ENCODE data around the gene AP1G1.
"Not testable (repeated sequence)": the region's sequence is repeated elsewhere in the genome, so short reads cannot be mapped to it uniquely, and the experiment has no call there.

AP1G1 gene

DNA sequence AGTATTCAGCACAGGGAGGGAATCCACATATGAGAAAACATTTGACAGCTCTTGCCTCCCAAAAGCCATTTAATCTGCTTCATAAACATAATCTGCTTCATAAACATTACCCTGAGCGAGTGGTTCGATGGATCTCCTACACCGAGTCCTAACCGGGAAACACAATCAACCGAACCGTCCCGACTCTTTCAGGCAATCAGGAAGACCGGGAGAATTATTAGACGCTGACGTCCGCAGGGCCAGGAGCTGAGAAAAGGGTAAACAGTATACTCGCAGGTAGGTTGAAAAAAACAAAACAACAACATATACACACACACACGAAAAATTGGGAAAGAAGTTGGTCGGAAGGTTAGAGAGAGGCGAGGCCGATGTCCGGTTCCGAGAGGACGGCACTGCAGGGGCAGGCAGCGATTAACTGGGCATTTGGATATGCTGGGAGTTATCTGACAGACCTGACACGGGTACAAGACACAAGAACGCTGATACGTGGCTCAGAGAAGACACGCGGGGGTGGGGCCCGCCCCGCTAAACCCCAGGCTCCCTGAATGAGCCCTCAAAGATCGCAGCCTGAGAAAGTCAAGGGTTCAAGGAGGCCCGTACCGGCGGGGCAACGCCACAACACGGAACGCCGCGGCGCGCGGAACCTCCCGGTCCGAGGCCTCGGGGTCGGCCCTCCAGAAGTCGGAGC is 585 bp downstream of the AP1G1 start:
- FAIRE-seq: no peak

DNA sequence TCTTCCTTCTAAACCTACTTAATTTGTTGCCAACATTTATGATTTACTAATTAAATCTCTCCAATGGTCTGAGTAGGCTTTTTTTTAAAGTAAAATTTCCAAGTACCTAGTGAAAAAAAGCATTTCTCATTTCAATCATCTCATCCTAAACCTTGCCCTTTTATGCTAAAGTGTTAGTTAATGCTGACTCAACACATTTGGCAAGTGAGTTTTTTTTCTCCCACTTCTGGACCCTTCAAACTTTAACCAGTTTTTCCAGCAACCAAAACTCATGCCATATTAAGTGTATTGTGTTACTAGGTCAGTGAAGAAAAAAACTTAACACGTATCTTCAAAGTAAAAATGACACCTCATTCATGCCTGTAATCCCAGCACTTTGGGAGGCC is 5.3 kb downstream of the AP1G1 start:
- no peak for FAIRE-seq

DNA sequence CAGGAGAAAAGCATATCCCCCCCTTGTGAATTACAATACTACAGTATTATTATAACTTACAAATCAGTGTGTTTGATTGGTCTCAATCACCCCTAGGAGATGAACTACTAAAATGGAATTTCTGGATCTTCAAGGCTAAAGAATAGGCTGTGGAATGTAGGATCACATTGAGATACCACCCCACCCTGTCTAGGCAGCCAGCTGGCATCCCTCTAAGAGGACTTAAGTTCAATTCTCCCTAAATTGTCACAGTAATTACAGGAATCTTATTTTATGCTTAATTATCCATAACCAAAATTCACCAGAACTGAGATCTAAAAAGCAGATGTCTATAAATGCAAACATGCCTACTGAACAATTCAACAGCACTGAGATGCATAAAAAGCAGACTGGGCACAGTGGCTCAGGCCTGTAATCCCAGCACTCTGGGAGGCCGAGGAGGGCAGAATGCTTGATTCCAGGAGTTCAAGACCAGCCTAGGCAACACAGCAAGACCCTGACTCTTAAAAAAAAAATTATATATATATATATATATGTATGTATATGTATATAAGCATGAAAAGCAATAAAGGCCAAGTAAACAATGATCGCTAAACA is 12.0 kb downstream of the AP1G1 start:
- FAIRE-seq: no peak

DNA sequence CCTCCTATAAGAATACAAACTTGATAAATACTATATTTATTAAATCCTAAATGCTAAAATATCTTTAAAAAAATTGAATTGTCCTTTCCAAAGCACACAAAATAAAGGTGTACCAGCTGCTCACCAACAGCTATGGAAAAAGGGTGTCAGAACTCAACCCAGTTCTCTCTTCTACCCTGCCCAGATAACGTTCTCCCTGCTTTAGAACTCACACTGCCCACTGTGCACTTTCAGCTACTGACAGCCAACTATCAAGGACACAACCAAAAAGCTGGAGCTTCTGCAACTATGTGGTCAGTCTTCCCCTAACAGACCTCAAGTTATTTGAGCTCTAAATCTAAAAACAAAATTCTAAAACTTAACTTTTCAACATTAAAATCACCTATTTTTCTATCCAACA is 13.7 kb downstream of the AP1G1 start:
- FAIRE-seq: no peak

DNA sequence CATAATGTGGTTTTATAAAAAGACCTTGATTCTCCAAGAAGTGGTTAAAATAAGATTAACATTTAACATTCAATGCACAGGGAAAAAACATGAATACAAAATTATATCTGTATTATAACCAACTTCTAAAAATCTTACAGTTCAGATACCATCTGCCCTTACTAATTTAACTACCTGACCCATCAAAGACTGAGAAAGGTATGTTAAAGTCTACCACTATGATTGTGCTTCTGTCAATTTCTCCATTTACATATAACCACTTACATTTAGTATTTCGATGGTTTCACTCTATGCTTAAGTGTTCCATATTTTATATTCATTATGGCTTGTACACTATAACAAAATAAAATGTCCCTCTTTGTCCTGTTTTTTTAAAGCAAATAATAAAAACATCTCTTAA is 14.6 kb downstream of the AP1G1 start:
- no peak for FAIRE-seq

DNA sequence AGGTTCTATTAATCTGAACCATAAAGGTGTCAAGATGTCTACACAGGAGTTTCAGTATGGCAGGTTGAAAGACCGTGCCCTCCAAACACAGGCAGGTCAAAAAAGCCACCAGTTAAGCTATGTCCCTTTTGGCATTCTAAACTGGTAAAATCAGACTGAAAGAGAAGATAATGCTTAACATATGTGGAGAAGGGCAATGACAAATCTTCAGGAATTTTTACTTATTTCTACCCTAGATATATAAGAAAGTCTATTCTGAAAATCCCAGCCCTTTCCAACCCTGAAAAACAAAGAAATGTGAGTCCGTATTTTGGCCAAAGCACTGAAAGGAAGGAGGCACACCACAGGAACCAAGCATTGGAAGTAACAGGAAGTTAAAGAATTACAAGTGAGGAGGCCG is 16.5 kb downstream of the AP1G1 start:
- FAIRE-seq: no peak

DNA sequence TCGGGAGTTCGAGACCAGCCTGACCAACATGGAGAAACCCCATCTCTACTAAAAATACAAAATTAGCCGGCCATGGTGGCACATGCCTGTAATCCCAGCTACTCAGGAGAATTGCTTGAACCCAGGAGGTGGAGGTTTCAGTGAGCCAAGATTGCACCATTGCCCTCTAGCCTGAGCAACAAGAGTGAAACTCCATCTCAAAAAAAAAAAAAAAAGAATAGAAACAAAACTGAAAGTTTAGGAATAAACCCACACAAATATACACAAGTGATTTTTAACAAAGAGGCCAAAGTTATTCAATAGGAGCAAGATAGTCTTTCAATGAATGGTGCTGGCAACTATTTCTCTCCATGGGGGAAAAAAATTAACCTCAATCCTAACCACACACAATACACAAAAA is 18.3 kb downstream of the AP1G1 start:
- not testable (repeated sequence) for FAIRE-seq

DNA sequence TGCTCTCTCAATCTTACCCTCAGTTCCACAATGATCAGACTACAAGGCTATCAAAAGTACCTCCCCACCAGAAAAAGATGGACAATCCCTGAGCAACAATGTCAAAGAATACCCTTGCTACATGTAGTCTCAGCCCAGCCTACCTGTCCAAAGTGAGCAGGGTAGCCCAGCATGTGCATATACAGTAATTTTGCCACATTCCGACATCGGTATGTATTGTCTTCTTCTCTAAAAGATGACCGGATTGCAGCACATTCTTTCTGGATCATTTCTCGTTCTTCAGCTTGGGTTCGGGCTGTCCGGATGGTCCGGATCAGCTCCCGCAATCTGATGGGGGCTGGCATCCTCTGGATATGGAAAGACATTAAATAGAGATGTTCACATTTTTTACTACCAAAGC is 19.5 kb downstream of the AP1G1 start:
- FAIRE-seq: no peak

DNA sequence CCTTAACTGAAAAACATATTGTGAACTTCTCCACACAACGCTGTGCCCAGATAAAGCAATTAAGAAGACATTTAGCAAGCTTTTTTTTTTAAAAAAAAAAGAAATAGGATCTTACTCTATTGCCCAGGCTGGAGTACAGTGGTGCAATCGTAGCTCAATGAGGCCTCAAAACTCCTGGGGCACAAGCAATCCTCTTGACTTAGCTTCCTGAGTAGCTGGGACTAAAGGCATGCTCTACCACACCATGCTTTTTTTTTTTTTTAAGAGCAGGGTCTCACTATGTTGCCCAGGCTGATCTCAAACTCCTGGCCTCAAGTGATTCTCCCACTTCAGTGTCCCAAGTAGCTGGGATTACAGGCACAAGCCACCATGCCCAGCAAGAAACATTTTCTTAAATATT is 20.1 kb downstream of the AP1G1 start:
- FAIRE-seq: no peak

DNA sequence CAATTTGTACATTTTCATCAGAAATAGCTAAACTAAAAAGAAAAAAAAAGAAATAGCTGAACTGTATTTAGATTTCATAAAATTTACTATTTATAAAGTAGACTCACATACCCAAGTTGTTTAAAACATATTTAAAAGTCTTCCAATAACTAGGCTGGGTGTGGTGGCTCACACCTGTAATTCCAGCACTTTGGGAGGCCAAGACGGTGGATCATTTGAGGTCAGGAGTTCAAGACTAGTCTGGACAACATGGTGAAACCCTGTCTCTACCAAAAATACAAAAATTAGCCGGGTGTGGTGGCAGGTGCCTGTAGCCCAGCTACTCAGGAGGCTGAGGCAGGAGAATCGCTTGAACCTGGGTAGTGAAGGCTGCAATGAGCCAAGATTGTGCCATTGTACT is 23.5 kb downstream of the AP1G1 start:
- FAIRE-seq: not testable (repeated sequence)

DNA sequence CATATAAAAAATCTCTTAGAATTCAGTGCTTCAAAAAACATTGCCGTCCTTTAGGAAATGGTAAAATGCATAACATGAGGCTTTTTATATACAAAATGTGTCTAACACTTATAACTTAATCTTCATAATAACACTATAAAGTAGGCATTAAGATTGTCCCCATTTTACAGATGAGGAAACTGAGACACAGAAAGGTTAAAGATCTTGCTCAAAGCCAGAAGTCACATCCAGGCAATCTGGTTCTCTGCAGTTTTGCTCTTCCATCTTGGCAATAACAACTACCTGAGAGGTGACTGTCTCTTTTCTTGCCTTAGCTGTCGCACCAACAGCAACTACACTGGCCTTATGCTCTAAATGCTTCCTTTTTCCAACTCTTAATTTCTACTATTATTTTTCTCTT is 24.5 kb downstream of the AP1G1 start:
- FAIRE-seq: no peak

DNA sequence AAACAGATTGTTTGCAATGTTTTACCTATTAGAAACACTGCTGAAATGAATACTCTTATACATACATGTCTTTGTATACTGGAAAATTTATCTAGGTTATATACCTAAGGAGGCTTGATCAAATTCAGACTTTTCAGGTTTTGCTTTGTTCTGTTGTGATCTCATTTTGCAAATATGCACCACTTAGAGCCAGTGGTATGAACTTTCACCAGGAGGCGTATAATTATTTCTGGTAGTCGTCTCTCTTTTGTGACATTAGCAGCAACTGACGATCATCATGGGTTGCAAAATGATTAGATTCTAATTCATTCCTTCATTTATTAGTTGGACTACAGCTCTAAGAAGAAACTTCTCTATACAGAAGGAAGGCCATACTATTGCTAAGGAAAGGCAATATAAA is 26.9 kb downstream of the AP1G1 start:
- no peak for FAIRE-seq

DNA sequence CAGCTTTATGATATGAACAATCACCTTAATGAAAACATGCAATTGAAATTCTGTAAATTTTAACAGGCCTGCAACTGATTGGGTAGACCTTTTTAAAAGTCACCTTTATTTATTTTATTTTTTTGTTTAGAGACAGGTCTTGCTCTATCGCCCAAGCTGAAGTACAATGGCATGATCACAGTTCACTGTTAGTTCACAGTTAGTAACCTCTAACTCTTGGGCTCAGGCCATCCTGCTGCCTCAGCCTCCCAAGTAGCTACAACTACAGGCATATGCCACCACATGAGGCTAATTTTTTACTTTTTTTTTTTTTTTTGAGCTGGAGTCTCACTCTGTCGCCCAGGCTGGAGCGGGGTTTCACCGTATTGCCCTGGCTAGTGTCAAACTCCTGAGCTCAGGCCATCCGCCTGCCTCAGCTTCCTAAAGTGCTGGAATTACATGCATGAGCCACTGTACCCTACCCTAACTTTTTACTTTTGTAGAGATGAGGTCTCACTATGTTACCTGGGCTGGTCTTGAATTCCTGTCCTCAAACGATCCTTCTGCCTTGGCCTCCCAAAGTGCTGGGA is 28.0 kb downstream of the AP1G1 start:
- no peak for FAIRE-seq

DNA sequence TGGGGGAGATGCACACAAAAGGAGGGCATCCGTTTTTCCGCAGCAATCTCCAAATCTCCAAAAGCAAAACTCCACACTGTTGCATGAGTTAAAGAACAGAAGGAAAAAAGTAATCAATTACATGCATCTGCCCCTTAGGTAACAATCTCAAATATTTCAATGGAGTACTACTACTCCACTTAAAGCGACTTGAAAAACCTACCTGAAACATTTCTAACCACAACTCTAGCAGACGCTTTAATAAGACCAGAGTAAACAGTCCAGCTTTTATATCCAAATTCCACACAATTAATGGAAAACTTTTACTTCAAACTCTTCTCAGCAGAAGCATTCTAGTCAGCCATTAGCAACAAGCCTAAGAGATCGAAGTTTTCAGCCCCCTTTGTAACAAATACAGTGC is 29.9 kb downstream of the AP1G1 start:
- FAIRE-seq: no peak

DNA sequence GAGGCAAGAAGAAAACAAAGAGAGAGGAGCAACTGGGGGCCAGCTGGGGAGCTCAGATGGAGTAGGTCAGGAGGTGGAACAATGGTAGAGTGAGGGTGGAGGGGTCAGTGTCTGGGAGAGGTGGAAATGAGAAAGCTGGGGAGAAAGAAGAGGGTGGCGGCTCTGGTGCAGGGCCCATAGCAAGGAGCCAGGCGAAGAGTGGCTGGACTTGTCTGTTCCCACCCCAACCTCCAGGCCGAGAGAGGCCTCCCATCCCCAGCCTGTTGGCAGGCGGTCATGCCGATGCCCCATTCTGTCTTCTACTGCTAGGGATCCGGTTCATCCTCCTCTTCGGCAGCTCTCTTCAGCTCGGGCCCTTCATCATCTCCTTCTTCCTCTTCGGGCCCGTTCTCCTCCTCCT is 31.3 kb downstream of the AP1G1 start:
- no peak for FAIRE-seq

DNA sequence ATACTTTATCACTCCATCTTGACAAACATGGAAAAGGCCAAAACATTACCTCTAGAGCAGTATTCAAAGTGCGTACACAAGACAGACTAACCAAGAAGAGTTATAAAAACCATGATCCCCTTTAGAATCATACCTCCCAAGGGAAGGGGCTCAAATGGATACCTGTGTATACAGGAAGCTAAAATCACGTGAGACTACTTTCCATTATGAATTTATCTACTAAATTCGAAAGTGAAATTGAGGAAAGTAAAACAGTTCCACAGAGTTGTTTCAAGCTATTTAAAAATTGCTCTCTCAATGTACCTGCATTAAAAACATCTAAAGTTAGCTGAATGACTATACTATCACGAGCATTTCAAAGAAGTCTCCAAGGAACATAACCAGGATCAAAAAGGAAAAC is 32.7 kb downstream of the AP1G1 start:
- FAIRE-seq: no peak

DNA sequence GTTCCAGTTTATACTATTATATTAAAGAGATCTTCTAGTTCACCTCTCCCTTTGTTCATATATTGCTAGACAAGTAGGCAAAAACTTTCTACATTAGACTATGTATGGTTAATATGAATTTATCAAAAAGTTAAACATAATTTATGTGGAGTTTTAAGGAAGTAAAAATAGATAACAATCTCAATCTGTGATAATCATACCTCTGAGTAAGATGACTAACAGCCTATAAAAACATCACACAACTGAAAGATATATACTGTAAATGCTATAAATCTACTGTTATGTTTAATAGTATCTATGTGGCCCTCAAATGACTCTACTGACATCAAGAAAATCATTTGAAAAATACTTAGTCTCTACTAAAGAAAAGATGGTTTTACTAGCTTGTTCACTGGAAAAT is 37.1 kb downstream of the AP1G1 start:
- no peak for FAIRE-seq

DNA sequence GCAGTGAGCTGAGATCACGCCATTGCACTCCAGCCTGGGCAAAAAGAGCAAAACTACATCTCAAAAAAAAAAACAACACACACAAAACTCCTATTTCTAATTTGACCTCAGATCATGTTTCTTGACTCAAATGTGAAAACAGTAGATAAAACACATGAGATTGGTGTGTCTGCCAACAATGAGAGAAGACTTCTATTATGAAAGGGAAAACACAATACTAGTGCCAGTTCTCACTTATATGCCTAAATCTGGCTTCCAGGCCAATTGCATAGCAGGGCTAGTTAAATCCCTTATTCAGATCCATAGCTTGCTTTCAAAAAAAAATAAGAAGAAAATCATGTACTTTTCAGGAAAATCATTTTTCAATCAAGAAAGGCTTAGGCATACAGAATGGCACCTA is 39.4 kb downstream of the AP1G1 start:
- no peak for FAIRE-seq

DNA sequence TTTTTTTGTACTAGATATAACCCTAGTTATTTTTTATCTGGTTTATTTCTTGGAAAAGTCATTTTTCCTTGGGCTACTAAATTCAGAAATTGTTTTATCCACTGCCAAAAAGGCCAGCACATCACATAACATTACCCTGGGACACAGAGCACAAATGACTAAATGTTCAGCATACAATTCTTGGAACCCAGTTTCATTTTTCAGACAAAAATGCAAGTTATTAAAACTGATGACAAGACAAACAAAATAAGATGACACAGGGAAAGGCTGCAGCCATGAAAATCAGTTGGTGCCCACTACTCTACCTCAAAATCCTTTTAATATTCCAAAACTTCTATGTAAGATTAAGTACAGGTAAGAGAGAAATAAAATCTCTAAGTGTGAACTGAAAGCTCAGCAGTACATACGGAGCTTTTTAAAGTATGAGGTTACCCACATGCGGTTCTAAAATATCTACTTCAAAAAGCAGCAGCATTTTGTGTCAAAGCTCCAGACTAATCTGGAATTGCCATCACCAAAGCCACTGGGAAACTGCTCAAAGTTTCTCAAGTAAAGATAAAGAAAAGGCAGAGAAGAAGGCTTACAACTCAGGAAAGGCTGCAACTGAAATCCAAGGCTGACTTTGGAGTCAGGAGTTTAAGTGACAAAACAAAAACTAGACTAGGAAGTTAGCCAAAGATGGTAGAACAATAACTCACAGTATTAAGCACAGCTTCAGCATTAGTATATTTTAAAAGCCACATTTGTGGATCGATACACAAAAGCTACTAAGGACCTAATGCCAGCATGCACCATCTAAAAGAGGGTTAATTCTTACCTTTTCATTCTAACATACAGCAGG is 41.4 kb downstream of the AP1G1 start:
- no peak for FAIRE-seq

DNA sequence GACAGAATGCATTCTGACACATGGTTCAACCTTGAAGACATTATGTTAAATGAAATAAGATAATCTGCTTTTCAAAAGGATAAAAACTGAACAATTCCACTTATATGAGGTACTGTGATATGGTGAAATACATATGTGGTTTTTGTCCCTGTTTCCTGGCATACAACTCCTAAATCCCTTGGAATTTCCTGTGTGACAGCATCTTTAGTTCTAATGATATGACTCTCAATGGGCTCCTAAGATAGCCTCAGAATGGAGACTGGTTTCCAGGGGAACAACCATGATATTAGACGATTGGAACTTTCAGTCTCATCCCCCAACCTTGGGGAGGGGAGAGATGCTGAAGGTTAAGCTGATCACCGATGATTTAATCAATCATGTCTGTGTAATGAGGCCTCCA is 46.4 kb downstream of the AP1G1 start:
- no peak for FAIRE-seq

DNA sequence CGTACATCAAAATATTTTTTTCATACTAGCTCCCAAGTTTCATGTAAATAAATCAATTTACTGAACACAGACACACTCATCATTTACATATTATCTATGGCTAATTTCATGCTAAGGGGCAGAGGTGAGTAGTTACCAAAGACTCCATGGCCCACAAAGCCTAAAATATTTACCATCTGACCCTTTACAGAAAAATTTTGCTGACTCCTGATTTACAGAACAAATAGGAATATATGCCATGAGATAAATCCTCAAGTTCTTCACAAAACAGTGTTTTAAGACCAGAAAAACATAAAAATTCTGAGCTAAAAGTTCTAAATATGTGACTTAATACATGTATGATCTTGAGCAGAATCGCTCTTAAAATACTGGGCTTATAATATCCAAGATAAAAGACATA is 47.5 kb downstream of the AP1G1 start:
- no peak for FAIRE-seq

DNA sequence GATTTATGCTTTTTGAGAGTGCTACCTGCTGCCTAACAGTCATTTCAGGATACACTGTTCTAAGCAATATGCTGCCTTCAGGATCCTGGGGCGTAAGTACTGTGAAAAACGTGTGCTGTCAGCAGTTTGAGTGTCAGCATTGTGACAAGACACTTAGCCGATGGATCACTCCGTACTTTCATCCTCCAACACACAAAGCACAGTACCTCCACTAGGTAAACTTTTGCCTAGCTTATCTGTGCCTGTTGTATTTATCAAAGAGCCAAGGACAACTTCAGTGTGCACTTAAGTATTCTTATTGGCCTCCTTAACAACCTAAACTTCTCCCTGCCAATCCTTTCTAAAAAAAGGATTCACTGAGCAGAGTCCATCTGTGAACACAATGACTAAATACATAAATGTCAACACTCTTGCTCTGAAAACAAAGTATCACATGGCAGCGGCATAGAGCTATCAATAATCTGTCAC is 50.3 kb downstream of the AP1G1 start:
- FAIRE-seq: no peak

DNA sequence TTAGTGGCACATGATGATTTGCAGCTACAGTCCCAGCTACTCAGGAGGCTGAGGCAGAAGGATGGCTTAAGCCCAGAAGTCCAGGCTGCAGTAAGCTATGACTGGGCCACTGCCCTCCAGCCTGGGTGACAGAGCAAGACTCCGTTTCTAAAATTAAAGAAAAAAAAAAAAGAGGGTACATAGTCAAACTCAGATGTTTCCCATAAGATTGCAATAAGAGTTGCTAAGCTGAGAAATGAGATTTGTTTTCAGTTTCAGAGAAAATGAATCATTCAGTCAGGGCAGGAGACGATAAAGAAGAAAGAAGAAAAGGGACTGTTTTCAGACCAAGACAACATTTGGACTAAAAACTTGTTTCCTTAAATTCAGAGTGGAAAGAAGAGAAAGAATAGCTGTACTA is 54.0 kb downstream of the AP1G1 start:
- FAIRE-seq: no peak

DNA sequence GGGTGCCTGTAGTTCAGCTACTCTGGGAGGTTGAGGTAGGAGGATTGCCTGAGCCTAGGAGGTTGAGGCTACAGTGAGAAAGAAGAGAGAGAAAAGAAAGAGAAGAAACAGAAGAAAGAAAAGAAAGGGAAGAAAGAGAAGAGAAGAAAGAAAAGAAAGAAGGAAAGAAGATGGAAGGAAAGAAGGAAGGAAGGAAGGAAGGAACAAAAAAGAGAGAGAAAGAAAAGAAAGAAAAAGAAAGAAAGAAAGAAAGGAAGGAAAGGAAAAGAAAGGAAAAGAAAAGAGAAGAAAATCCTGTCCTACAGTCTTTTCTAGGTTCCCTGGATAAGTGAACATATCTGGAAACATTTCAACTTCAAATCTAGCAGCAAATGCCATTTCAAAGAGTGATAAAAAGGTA is 54.5 kb downstream of the AP1G1 start:
- no peak for FAIRE-seq
